HL-60 (cell line): ENCODE measurements around the gene CDC42EP3.

Experiments
- DNase-seq, 2 experiments: peaks; one replicate each; pipeline ENCODE4 v3.0.0-alpha.2; 2010 to 2020; ENCODE audit warnings: low read depth in 1 of 2, low spot score in 1 of 2
- H3K27ac ChIP-seq: fragments of 250-450 bp; sonication (Bioruptor Pico); replicated peaks from 2 replicates; pipeline ENCODE4 v1.5.1; 2020; ENCODE audit warnings: mild to moderate bottlenecking, moderate library complexity
- H3K27me3 ChIP-seq: fragments of 250-450 bp; sonication (Bioruptor Pico); 2 replicates; pipeline ENCODE4 v1.5.1; 2021; ENCODE audit warnings: mild to moderate bottlenecking, moderate library complexity; ENCODE audit not compliant: insufficient read depth, poor library complexity, severe bottlenecking
- H3K4me3 ChIP-seq: replicated peaks from 2 replicates; pipeline ENCODE4 v1.5.1; 2011; ENCODE audit warnings: mild to moderate bottlenecking, control low read depth, low read length; ENCODE audit not compliant: insufficient read depth
- CTCF ChIP-seq: IDR thresholded peaks from one replicate; pipeline ENCODE4 v1.5.1; 2011; ENCODE audit warnings: low read length, control low read depth, inconsistent platforms; ENCODE audit not compliant: insufficient read depth
- GABPA ChIP-seq: IDR thresholded peaks from 2 replicates; pipeline ENCODE4 v1.6.1; 2012; ENCODE audit warnings: low read depth
- POLR2AphosphoS5 ChIP-seq: IDR thresholded peaks from 2 replicates; pipeline ENCODE4 v1.6.1; 2012; ENCODE audit warnings: low read depth
- REST ChIP-seq: IDR thresholded peaks from 2 replicates; pipeline ENCODE4 v1.6.1; 2012; ENCODE audit warnings: low read depth; ENCODE audit not compliant: insufficient replicate concordance
- SPI1 ChIP-seq: IDR thresholded peaks from 2 replicates; pipeline ENCODE4 v1.6.1; 2012; ENCODE audit warnings: low read depth, mild to moderate bottlenecking, borderline replicate concordance

The CDC42EP3 gene

GRCh38 chr2:37632310-37632709, 39.1 kb downstream of the CDC42EP3 start:
- Histone ChIP-seq H3K27me3 (no peaks in the 10 kb centered on the region), H3K27ac (no peak overlapping the region), H3K4me3 (no peak overlapping the region)
- TF ChIP-seq GABPA (no peak), CTCF (no peak), REST (no peak), POLR2AphosphoS5 (no peak), SPI1 (no peak)
- no peak for DNase-seq

GRCh38 chr2:37631698-37632097, 39.7 kb downstream of the CDC42EP3 start:
- Histone ChIP-seq H3K4me3 (no peak overlapping the region), H3K27ac (no peak overlapping the region), H3K27me3 (no peaks in the 10 kb centered on the region)
- TF ChIP-seq GABPA (no peak), POLR2AphosphoS5 (no peak), SPI1 (no peak), REST (no peak), CTCF (no peak)
- no peak for DNase-seq

- H3K27me3 ChIP-seq = no peaks in the 10 kb centered on the region
- H3K27ac ChIP-seq = no peak overlapping the region
- no peak for DNase-seq
- no peak overlapping the region for H3K4me3 ChIP-seq
- TF ChIP-seq REST (no peak), POLR2AphosphoS5 (no peak), GABPA (no peak), CTCF (no peak), SPI1 (no peak)
These were observed 40.1 kb downstream of the CDC42EP3 start for GRCh38 chr2:37631292-37631691.
